K562 (cell line): Measurements from ENCODE around the gene IFI16. TPM values are rescaled to one million over a fixed set of nuclear protein-coding genes. Genes with fewer than 3 reads are reported as not detected.

Experiments used
- ATAC-seq: fragments of 200-7000 bp; cut with Tn5 transposase; 3 replicates; pipeline ENCODE4 v1.9.1; 2020; ENCODE audit warnings: moderate library complexity
- BruUV-seq: library from RNA; stranded (reverse); fragments of 400-500 nt; replicated peaks from 2 replicates; lab custom pipeline; 2021; lab: Mats Ljungman, UMichigan
- CTCF ChIA-PET: fragments of 300-600 bp; formaldehyde crosslinking; extraction: SDS; loops from one replicate; lab custom pipeline; 2021; ENCODE audit warnings: low intra/inter-chr PET ratio; lab: Yijun Ruan, JAX
- POLR2A ChIA-PET: fragments of 300-600, 350-650 bp; sonication (Branson Sonifier 250); formaldehyde crosslinking; extraction: SDS; loops from one replicate; lab custom pipeline; 2021; ENCODE audit warnings: antibody characterized with exemption, inconsistent platforms; lab: Yijun Ruan, JAX
- DNase-seq, 4 experiments: peaks; one replicate each; pipeline versions ENCODE4 v3.0.0 to v3.0.0-alpha.2; 2011 to 2018; ENCODE audit warnings: low spot score in 3 of 4, mixed read lengths in 3 of 4; ENCODE audit errors: extremely low read depth in 1 of 4
- FAIRE-seq: peaks from 2 replicates; lab custom pipeline; 2011; peaks lifted over from hg19 to GRCh38; lab: Jason Lieb, UNC
- H2AFZ ChIP-seq: 2 replicates; pipeline ENCODE4 v1.6.0; 2011; ENCODE audit warnings: low read depth, low read length, control low read depth, inconsistent platforms
- H3K27ac ChIP-seq: fragments of 200-600 bp; 3 replicates; pipeline ENCODE4 v1.8.0; 2011; ENCODE audit warnings: low read depth, mild to moderate bottlenecking, control low read depth, inconsistent platforms, low read length, moderate library complexity, mixed read lengths; ENCODE audit errors: extremely low read depth
- H3K27me3 ChIP-seq, 2 experiments: fragments of 300-600 bp in 1 of 2; 2 replicates in 1 of 2; 3 replicates in 1 of 2; pipeline versions ENCODE4 v1.6.0 to v1.8.0; 2011; ENCODE audit warnings: inconsistent platforms in 2 of 2, low read length in 2 of 2, mild to moderate bottlenecking in 1 of 2, mixed read lengths in 1 of 2, moderate library complexity in 1 of 2; ENCODE audit not compliant: control insufficient read depth in 2 of 2, insufficient read depth in 2 of 2
- H3K36me3 ChIP-seq: fragments of 300-600 bp; 3 replicates; pipeline ENCODE4 v1.8.0; 2011; ENCODE audit warnings: mild to moderate bottlenecking, low read length, inconsistent platforms; ENCODE audit not compliant: control insufficient read depth, insufficient read depth
- H3K4me1 ChIP-seq, 2 experiments: fragments of 200-600 bp in 1 of 2; replicated peaks in 1 of 2; 2 replicates in 1 of 2; 3 replicates in 1 of 2; pipeline versions ENCODE4 v1.5.1 to v1.8.0; 2011; ENCODE audit warnings: inconsistent platforms in 2 of 2, low read length in 2 of 2, mild to moderate bottlenecking in 1 of 2, mixed read lengths in 1 of 2, moderate library complexity in 1 of 2; ENCODE audit not compliant: control insufficient read depth in 2 of 2, insufficient read depth in 2 of 2
- H3K4me2 ChIP-seq: 2 replicates; pipeline ENCODE4 v1.6.1; 2011; ENCODE audit warnings: low read length, control low read depth, inconsistent platforms, mixed read lengths; ENCODE audit not compliant: insufficient read depth
- H3K4me3 ChIP-seq: fragments of 200-600 bp; sonication (generic), shearing (Covaris generic); 2 replicates; pipeline ENCODE4 v1.5.1; 2016; ENCODE audit warnings: control low read depth, inconsistent platforms
- H3K79me2 ChIP-seq: fragments of 200-600 bp; 3 replicates; pipeline ENCODE4 v1.8.0; 2011; ENCODE audit warnings: low read length, inconsistent platforms; ENCODE audit not compliant: control insufficient read depth, insufficient read depth
- H3K9ac ChIP-seq, 2 experiments: 2 replicates each; pipeline versions ENCODE4 v1.6.0 to v1.6.1; 2011; ENCODE audit warnings: low read depth in 2 of 2, low read length in 2 of 2, control low read depth in 1 of 2, inconsistent platforms in 1 of 2, mild to moderate bottlenecking in 1 of 2, mixed read lengths in 1 of 2; ENCODE audit not compliant: insufficient read depth in 1 of 2
- H3K9me1 ChIP-seq: one replicate; pipeline ENCODE4 v1.6.0; 2011; ENCODE audit warnings: inconsistent platforms, mild to moderate bottlenecking, low read length, moderate library complexity; ENCODE audit not compliant: control insufficient read depth, insufficient read depth
- H3K9me3 ChIP-seq: replicated peaks from 2 replicates; pipeline ENCODE4 v1.5.1; 2011; ENCODE audit warnings: low read depth, low read length, inconsistent platforms; ENCODE audit not compliant: control insufficient read depth, insufficient read depth
- H4K20me1 ChIP-seq: replicated peaks from 2 replicates; pipeline ENCODE4 v1.6.1; 2011; ENCODE audit warnings: low read length, inconsistent platforms, mixed read lengths; ENCODE audit not compliant: control insufficient read depth, insufficient read depth
- CCNT2 ChIP-seq: IDR thresholded peaks from 2 replicates; pipeline ENCODE4 v1.6.1; 2011; ENCODE audit warnings: borderline replicate concordance, low read depth, mild to moderate bottlenecking, moderate library complexity, mixed read lengths, low read length; ENCODE audit not compliant: insufficient read length; ENCODE audit errors: extremely low read depth
- CTCF ChIP-seq, 3 experiments: IDR thresholded peaks in 2 of 3; conservative IDR thresholded peaks in 1 of 3; 2 replicates each; pipeline ENCODE4 v1.5.1; 2011 to 2012; ENCODE audit warnings: low read length in 3 of 3, mild to moderate bottlenecking in 3 of 3, control low read depth in 2 of 3, improper control_type of control experiment in 1 of 3, inconsistent platforms in 1 of 3, low read depth in 1 of 3, mixed read lengths in 1 of 3, moderate library complexity in 1 of 3; ENCODE audit not compliant: insufficient read depth in 2 of 3
- FIP1L1 ChIP-seq: fragments of 200-400 bp; formaldehyde crosslinking; IDR thresholded peaks from 2 replicates; pipeline ENCODE4 v1.6.1; 2018; ENCODE audit warnings: mild to moderate bottlenecking, low read depth, low read length; ENCODE audit not compliant: poor library complexity, severe bottlenecking
- RAD21 ChIP-seq, 2 experiments: fragments of 250-450 bp in 1 of 2; fragments of 450-650 bp in 1 of 2; sonication (Bioruptor Pico) in 1 of 2; formaldehyde crosslinking in 1 of 2; IDR thresholded peaks in 1 of 2; conservative IDR thresholded peaks in 1 of 2; 2 replicates each; pipeline versions ENCODE4 v1.4.0 to v1.8.0; 2020 to 2022; ENCODE audit warnings: mild to moderate bottlenecking in 2 of 2, moderate library complexity in 1 of 2
- in situ Hi-C: fragments of 300-500 bp; cut with MboI; formaldehyde crosslinking; loops from 4 replicates; pipeline ENCODE4 v1.15.0; 2018; ENCODE audit warnings: inconsistent platforms, mixed read lengths
- intact Hi-C: fragments of 100-400 bp; cut with micrococcal nuclease; formaldehyde crosslinking; loops from 2 replicates; pipeline ENCODE4 v1.14.2; 2022
- polyA plus RNA-seq, 8 experiments: library from polyadenylated mRNA; depleted of rRNA in 4 of 8; stranded (reverse) in 5 of 8; unstranded in 3 of 8; fragments of >200 nt; fragmentation: Nextera tagmentation in 2 of 8; fragmentation: Illumina TruSeq in 1 of 8; extraction: Ambion mirVana in 2 of 8; extraction: Trizol in 1 of 8; gene quantifications; 2 replicates each; pipeline versions ENCODE4 v1.2.1 to v1.2.3, GENCODE V29; 2011 to 2014; ENCODE audit warnings: inconsistent platforms in 1 of 8, missing spikeins in 1 of 8
- total RNA-seq, 7 experiments: library from RNA; depleted of rRNA in 6 of 7; stranded (reverse); fragments of >200 nt in 6 of 7; fragmentation: Illumina TruSeq in 2 of 7; extraction: Trizol in 2 of 7; gene quantifications; 2 replicates each; pipeline versions ENCODE4 v1.2.1 to v1.2.3, GENCODE V29; 2011 to 2021; ENCODE audit warnings: low replicate concordance in 1 of 7
- TF ChIP-seq, protein P1 (sequence below), 2 experiments: fragments of 450-650 bp; formaldehyde crosslinking in 1 of 2; IDR thresholded peaks; 2 replicates each; pipeline versions ENCODE4 v1.4.0 to v1.6.1; 2014 to 2020; ENCODE audit warnings: mild to moderate bottlenecking in 2 of 2, borderline replicate concordance in 1 of 2, low read depth in 1 of 2

Gene IFI16
- total and polyA plus RNA-seq, 9 of the 15 experiments (the other 6 are each of a cell fraction or from before 2014, with no cell fraction given) = 0.70 to 2.8 (median 1.6) TPM

DNA sequence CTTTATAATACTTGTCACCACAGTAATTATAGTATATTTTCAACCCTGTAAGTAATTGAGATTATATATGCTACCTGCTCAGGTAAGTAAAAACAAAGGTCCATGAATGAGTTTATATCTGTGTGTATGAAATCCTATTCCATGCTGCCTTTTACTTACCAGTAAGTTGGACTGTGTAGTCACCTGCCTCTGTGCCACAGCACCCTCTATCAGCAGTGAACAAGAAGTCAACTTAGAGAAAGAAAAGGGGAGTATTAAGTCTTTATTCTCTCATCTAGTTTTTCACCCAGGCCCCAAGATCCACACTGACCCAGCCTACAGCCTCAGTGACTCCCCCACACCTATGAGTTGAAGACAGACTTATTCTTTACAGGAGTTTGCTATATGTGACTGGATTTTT is 36.9 kb upstream of the IFI16 start:
- Histone ChIP-seq H3K9me3 (no peaks in the 10 kb centered on the region), H3K36me3 (no peaks in the 10 kb centered on the region), H3K9ac (no peak overlapping the region), H4K20me1 (no peaks in the 10 kb centered on the region), H3K27ac (no peak overlapping the region), H3K4me1 (no peaks in the 10 kb centered on the region), H3K4me2 (no peak overlapping the region), H3K27me3 (no peaks in the 10 kb centered on the region), H3K79me2 (no peaks in the 10 kb centered on the region), H3K4me3 (no peak overlapping the region), H3K9me1 (no peaks in the 10 kb centered on the region)
- DNase-seq = peak in 2 of 4 experiments; percentile 17 to 35
- peak; percentile 78 for ATAC-seq
- intact Hi-C loops = no loop called here
- peak; percentile 46 for FAIRE-seq
- in situ Hi-C loops = no loop called here
- CTCF ChIA-PET = no interaction called here
- no TSS peak for BruUV-seq
- TF ChIP-seq CCNT2 (no peak), RAD21 (CRISPR knock-in tag; conservative IDR thresholded peaks at IDR 0.05 in 1 of 2, IDR thresholded peaks at IDR 0.05 in 1 of 2) (peak; percentile 45 to 66; a peak in 3 of 4 replicates), CTCF (IDR thresholded peaks at IDR 0.05 in 2 of 3, conservative IDR thresholded peaks at IDR 0.05 in 1 of 3; ENCODE audit: insufficient read depth in 2 of 3, low read depth in 1 of 3, low read length in 3 of 3) (peak; percentile 24 to 47 (median 29); a peak in 4 of 6 replicates), FIP1L1 (no peak)
- TF ChIP-seq, protein P1, sequence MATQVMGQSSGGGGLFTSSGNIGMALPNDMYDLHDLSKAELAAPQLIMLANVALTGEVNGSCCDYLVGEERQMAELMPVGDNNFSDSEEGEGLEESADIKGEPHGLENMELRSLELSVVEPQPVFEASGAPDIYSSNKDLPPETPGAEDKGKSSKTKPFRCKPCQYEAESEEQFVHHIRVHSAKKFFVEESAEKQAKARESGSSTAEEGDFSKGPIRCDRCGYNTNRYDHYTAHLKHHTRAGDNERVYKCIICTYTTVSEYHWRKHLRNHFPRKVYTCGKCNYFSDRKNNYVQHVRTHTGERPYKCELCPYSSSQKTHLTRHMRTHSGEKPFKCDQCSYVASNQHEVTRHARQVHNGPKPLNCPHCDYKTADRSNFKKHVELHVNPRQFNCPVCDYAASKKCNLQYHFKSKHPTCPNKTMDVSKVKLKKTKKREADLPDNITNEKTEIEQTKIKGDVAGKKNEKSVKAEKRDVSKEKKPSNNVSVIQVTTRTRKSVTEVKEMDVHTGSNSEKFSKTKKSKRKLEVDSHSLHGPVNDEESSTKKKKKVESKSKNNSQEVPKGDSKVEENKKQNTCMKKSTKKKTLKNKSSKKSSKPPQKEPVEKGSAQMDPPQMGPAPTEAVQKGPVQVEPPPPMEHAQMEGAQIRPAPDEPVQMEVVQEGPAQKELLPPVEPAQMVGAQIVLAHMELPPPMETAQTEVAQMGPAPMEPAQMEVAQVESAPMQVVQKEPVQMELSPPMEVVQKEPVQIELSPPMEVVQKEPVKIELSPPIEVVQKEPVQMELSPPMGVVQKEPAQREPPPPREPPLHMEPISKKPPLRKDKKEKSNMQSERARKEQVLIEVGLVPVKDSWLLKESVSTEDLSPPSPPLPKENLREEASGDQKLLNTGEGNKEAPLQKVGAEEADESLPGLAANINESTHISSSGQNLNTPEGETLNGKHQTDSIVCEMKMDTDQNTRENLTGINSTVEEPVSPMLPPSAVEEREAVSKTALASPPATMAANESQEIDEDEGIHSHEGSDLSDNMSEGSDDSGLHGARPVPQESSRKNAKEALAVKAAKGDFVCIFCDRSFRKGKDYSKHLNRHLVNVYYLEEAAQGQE (IDR thresholded peaks at IDR 0.05; ENCODE audit: borderline replicate concordance) = peak; percentile 15; the same call in 1 of the 2 replicates
- TF ChIP-seq, protein P1 (CRISPR knock-in tag; IDR thresholded peaks at IDR 0.05; ENCODE audit: low read depth) = no peak
- TF ChIP-seq, all 486 proteins: peak for 3
- POLR2A ChIA-PET = no interaction called here
- H2AFZ ChIP-seq = no peak overlapping the region
